ENCODE measurements around the gene PODXL2. TPM values are rescaled to one million over a fixed set of nuclear protein-coding genes. Genes with fewer than 3 reads are reported as not detected.

Gene PODXL2
- total and polyA plus RNA-seq, 2 donors (not counting 1 experiment from before 2014, with no cell fraction given), result 3.1 to 4.0 TPM

DNA sequence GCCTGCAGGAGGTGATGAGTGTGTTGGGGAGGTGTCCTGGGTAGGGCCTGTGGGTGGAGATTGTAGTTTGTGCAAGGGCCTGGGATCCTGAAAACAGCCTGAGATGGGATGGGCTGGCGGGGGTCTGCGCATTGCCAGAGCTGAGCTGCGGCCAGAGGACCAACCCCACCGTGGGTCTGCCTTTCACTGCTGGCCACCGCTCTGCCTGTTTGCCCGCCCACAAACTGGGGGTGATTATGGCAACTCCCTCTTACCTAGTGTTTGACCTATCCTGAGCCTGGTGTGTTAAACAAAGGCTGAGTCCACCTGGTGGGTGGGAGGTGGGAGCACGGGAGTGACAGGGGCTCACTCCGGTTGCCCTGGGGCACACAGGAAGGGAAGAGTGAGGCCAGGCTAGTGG, 53.6 kb downstream of the PODXL2 start:
- no peak for DNase-seq
- Histone ChIP-seq H3K4me2 (replicated peaks; ENCODE audit: low read depth, low read length, poor library complexity, severe bottlenecking) (no peak overlapping the region), H3K36me3 (replicated peaks in 1 of 2; ENCODE audit: control extremely low read depth in 1 of 2, control insufficient read depth in 1 of 2, extremely low read depth in 1 of 2, insufficient read depth in 2 of 2, low read length in 1 of 2) (peaks cover 0 to 22% of the 10 kb centered on the region in 2 experiments), H3K9ac (ENCODE audit: low read length) (no peak overlapping the region), H2AFZ (ENCODE audit: insufficient read depth, low read depth, low read length, poor library complexity, severe bottlenecking) (no peak overlapping the region), H3K9me3 (ENCODE audit: control extremely low read depth in 1 of 3, control insufficient read depth in 2 of 3, insufficient read depth in 1 of 3, low read length in 2 of 3) (peaks cover 0 to 13% (median 5%) of the 10 kb centered on the region in 3 donors), H3K27ac (ENCODE audit: low read length in 2 of 2) (no peak overlapping the region), H4K20me1 (ENCODE audit: control insufficient read depth, insufficient read depth, low read length, poor library complexity, severe bottlenecking) (no peaks in the 10 kb centered on the region), H3K4me3 (ENCODE audit: control extremely low read depth in 1 of 5, extremely low read depth in 1 of 5, insufficient read depth in 1 of 5, low read depth in 2 of 5, low read length in 4 of 5) (no peak overlapping the region), H3K79me2 (ENCODE audit: control insufficient read depth, insufficient read depth, low read length) (no peaks in the 10 kb centered on the region), H3K27me3 (replicated peaks in 1 of 4; ENCODE audit: control extremely low read depth in 1 of 4, control insufficient read depth in 3 of 4, insufficient read depth in 4 of 4, low read length in 3 of 4) (no peaks in the 10 kb centered on the region), H3K4me1 (ENCODE audit: control insufficient read depth in 2 of 2, insufficient read depth in 2 of 2, low read length in 2 of 2) (peaks cover 6 to 13% of the 10 kb centered on the region in 2 donors)
- 96% methylated on average over 5 of the region's 8 CpGs for WGBS (ENCODE audit: insufficient coverage)
- ChIA-PET POLR2A (no interaction called here), CTCF (interaction anchor here (0.7 to 1.3 kb wide), 3 partner anchors 14 to 1323 kb away, joined by 3 to 5 read pairs (median 3); no protein-coding TSS in a partner anchor)
- Mint-ChIP-seq H3K27ac (no peak overlapping the region), H3K27me3 (no peaks in the 10 kb centered on the region), H3K9me3 (ENCODE audit: insufficient read depth) (no peaks in the 10 kb centered on the region), H3K4me1 (peaks cover 21% of the 10 kb centered on the region), H3K4me3 (no peak overlapping the region)
- no peak for ATAC-seq (ENCODE audit: low read depth)
- TF ChIP-seq EZH2 (IDR thresholded peaks at IDR 0.05; ENCODE audit: borderline replicate concordance, insufficient read depth, low read depth, low read length, poor library complexity, severe bottlenecking), result no peak
- TF ChIP-seq, protein P1, sequence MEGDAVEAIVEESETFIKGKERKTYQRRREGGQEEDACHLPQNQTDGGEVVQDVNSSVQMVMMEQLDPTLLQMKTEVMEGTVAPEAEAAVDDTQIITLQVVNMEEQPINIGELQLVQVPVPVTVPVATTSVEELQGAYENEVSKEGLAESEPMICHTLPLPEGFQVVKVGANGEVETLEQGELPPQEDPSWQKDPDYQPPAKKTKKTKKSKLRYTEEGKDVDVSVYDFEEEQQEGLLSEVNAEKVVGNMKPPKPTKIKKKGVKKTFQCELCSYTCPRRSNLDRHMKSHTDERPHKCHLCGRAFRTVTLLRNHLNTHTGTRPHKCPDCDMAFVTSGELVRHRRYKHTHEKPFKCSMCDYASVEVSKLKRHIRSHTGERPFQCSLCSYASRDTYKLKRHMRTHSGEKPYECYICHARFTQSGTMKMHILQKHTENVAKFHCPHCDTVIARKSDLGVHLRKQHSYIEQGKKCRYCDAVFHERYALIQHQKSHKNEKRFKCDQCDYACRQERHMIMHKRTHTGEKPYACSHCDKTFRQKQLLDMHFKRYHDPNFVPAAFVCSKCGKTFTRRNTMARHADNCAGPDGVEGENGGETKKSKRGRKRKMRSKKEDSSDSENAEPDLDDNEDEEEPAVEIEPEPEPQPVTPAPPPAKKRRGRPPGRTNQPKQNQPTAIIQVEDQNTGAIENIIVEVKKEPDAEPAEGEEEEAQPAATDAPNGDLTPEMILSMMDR (IDR thresholded peaks at IDR 0.05), result no peak
- intact Hi-C loops (cut with micrococcal nuclease), result no loop called here

DNA sequence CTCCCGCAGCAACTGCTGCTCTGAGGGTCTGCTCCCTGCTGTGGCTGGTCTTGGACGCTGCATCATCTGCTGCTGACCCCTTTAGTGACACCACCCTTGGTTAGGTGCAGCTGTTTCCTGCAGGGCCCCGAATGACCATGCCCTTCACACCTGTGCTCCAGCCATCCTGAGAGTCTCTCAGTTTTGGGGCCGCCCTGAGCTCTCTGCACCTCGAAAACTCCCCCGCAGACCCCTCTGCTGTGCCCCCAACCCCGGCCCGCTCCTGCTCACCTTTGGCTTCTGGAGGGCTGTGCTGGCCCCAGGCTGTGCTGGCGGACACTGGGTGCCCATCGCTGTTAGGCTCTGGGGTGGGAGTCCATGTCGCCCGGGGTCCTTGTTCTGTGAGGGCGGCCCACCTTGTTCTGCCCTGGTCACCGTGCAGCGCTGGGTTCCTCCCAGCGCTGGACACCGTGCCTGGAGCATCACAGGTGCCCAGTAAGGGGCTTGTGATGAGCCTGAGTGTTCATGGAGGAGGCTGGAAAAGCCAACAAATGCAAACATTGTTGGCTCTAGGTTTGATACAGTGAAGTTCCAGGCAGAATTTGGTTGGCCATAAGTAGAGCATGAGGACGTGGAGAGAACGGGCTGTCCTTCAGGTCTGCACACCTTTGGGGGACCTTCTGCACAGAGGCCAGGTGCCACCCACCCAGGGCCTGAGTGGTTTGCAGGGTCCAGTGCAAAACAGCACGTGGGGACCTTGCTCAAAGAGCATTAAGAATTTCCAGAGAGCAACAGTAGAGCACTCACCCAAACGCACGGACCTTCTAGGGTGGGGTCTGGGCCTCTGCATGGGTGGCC, 56.1 kb downstream of the PODXL2 start:
- H3K4me2 ChIP-seq (replicated peaks; ENCODE audit: low read depth, low read length, poor library complexity, severe bottlenecking), result no peak overlapping the region
- H3K4me3 Mint-ChIP-seq, result no peak overlapping the region
- no peak for DNase-seq
- H3K27me3 Mint-ChIP-seq, result no peaks in the 10 kb centered on the region
- no peak for ATAC-seq (ENCODE audit: low read depth)
- H3K9me3 Mint-ChIP-seq (ENCODE audit: insufficient read depth), result no peaks in the 10 kb centered on the region
- no peak for TF ChIP-seq EZH2 (IDR thresholded peaks at IDR 0.05; ENCODE audit: borderline replicate concordance, insufficient read depth, low read depth, low read length, poor library complexity, severe bottlenecking)
- TF ChIP-seq, protein P1 (IDR thresholded peaks at IDR 0.05), result no peak
- no peak overlapping the region for H3K9ac ChIP-seq (ENCODE audit: low read length)
- ChIA-PET POLR2A (no interaction called here), CTCF (interaction anchor here (1.3 kb wide), 1 partner anchor 11 kb away, joined by 3 read pairs; no protein-coding TSS in a partner anchor)
- H3K4me3 ChIP-seq (ENCODE audit: control extremely low read depth in 1 of 5, extremely low read depth in 1 of 5, insufficient read depth in 1 of 5, low read depth in 2 of 5, low read length in 4 of 5), result no peak overlapping the region
- peaks cover 0 to 2% (median 0%) of the 10 kb centered on the region in 4 experiments for H3K27me3 ChIP-seq (replicated peaks in 1 of 4; ENCODE audit: control extremely low read depth in 1 of 4, control insufficient read depth in 3 of 4, insufficient read depth in 4 of 4, low read length in 3 of 4)
- H3K4me1 ChIP-seq (ENCODE audit: control insufficient read depth in 2 of 2, insufficient read depth in 2 of 2, low read length in 2 of 2), result peaks cover 6 to 13% of the 10 kb centered on the region in 2 donors
- H3K27ac Mint-ChIP-seq, result no peak overlapping the region
- peaks cover 0 to 6% of the 10 kb centered on the region in 2 experiments for H3K36me3 ChIP-seq (replicated peaks in 1 of 2; ENCODE audit: control extremely low read depth in 1 of 2, control insufficient read depth in 1 of 2, extremely low read depth in 1 of 2, insufficient read depth in 2 of 2, low read length in 1 of 2)
- no peak overlapping the region for H3K27ac ChIP-seq (ENCODE audit: low read length in 2 of 2)
- intact Hi-C loops (cut with micrococcal nuclease), result no loop called here
- no peak overlapping the region for H2AFZ ChIP-seq (ENCODE audit: insufficient read depth, low read depth, low read length, poor library complexity, severe bottlenecking)
- WGBS (ENCODE audit: insufficient coverage), result 79% methylated on average over 21 of the region's 22 CpGs
- H3K9me3 ChIP-seq (ENCODE audit: control extremely low read depth in 1 of 3, control insufficient read depth in 2 of 3, insufficient read depth in 1 of 3, low read length in 2 of 3), result peaks cover 0 to 13% (median 5%) of the 10 kb centered on the region in 3 donors
- H3K4me1 Mint-ChIP-seq, result peaks cover 21% of the 10 kb centered on the region
- H4K20me1 ChIP-seq (ENCODE audit: control insufficient read depth, insufficient read depth, low read length, poor library complexity, severe bottlenecking), result no peaks in the 10 kb centered on the region
- no peaks in the 10 kb centered on the region for H3K79me2 ChIP-seq (ENCODE audit: control insufficient read depth, insufficient read depth, low read length)

All from B cell (primary cell).